Measurements from ENCODE around the gene PTCSC3.
A peak's percentile ranks its signal among the peaks of the same experiment; 100 is the strongest.

Gene PTCSC3

GRCh38 chr14:36176524-36176923 is at the start of gene PTCSC3:
TSS of gene PTCSC3 (minus strand) at chr14:36176722.
- no peak for DNase-seq

GRCh38 chr14:36226164-36226563 is 49.6 kb upstream of the PTCSC3 start:
- DNase-seq: no peak

GRCh38 chr14:36224176-36224575 is 47.7 kb upstream of the PTCSC3 start:
- no peak for DNase-seq

- no peak for DNase-seq
Measured at GRCh38 chr14:36223558-36223957, 47.0 kb upstream of the PTCSC3 start.

GRCh38 chr14:36222952-36223468 is 46.5 kb upstream of the PTCSC3 start:
- no peak for DNase-seq

GRCh38 chr14:36222337-36222736 is 45.8 kb upstream of the PTCSC3 start:
- DNase-seq: no peak

GRCh38 chr14:36221112-36221511 is 44.6 kb upstream of the PTCSC3 start:
- DNase-seq: peak in 4 of 56 donors; percentile 1 to 24 (median 12)

- DNase-seq: no peak
Measured at GRCh38 chr14:36217732-36218131, 41.2 kb upstream of the PTCSC3 start.

GRCh38 chr14:36217027-36217426 is 40.5 kb upstream of the PTCSC3 start:
- no peak for DNase-seq

GRCh38 chr14:36215217-36215598 is 38.7 kb upstream of the PTCSC3 start:
- no peak for DNase-seq

GRCh38 chr14:36214476-36215216 is 38.1 kb upstream of the PTCSC3 start:
- no peak for DNase-seq

GRCh38 chr14:36212987-36213386 is 36.5 kb upstream of the PTCSC3 start:
- DNase-seq: no peak

GRCh38 chr14:36212577-36212976 is 36.1 kb upstream of the PTCSC3 start:
- no peak for DNase-seq

GRCh38 chr14:36208690-36209278 is 32.3 kb upstream of the PTCSC3 start:
- no peak for DNase-seq

GRCh38 chr14:36207500-36207899 is 31.0 kb upstream of the PTCSC3 start:
- no peak for DNase-seq

GRCh38 chr14:36204461-36205073 is 28.0 kb upstream of the PTCSC3 start:
- no peak for DNase-seq

- no peak for DNase-seq
Measured at GRCh38 chr14:36198378-36198777, 21.9 kb upstream of the PTCSC3 start.

- DNase-seq: no peak
Measured at GRCh38 chr14:36194663-36195062, 18.1 kb upstream of the PTCSC3 start.

- no peak for DNase-seq
Measured at GRCh38 chr14:36192530-36192929, 16.0 kb upstream of the PTCSC3 start.

GRCh38 chr14:36183402-36183801 is 6.9 kb upstream of the PTCSC3 start:
- DNase-seq: no peak

- no peak for DNase-seq
Measured at GRCh38 chr14:36181417-36181816, 4.9 kb upstream of the PTCSC3 start.

- DNase-seq: no peak
Measured at GRCh38 chr14:36177489-36177888, 967 bp upstream of the PTCSC3 start.
